Measurements from ENCODE around the gene PNISR. TPM values are rescaled to one million over a fixed set of nuclear protein-coding genes. Genes with fewer than 3 reads are reported as not detected.
A peak's percentile ranks its signal among the peaks of the same experiment; 100 is the strongest.

Gene PNISR
- total and polyA plus RNA-seq, 2 of the 13 experiments (the other 11 are each of a cell fraction or from before 2014, with no cell fraction given) = 43.0 to 48.0 TPM

DNA sequence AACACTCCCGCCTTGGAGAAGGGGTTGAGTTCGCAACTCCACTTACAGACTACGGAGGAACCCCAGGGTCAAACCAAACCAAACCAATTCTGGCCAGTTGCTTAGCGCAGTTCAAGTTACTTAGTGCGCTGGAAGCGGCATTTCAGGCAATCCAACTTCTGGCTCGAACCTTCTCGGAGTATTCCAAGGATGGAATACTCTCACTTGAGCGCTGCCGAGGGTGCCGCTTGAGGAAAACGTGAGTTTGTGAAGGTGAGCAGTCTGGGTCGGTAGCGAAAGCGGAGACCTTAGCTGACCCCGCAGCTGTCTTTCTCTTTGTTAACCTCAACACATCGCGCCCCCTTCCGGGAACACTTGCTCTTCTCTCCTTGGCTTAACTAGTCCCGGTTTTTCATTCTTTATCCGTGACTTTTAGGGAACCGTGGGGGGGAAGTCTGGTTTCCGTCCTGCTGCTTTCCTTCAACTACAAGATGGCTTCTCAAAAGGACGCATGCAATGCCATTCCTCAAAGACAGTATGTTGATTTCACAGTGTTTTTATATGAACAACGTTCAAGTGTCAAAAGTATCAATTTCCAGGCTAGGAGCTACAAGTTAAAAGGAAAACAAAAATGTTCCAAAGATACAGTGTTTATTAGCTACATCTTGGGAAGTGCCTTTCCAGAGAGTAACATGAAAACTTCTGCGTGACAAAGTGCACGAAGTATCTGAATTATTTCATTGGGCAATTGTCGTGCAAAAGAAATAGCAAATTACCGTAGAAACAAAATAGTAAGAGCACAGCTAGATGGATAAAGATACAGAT, 741 bp upstream of the PNISR start (continued):
- no peak for TF ChIP-seq PPARG (CRISPR knock-in tag; conservative IDR thresholded peaks at IDR 0.05)
- no peak for TF ChIP-seq BORCS8-MEF2B (CRISPR knock-in tag; IDR thresholded peaks at IDR 0.05)
- no peak for TF ChIP-seq BHLHE40 (IDR thresholded peaks at IDR 0.05; ENCODE audit: low read length)
- TF ChIP-seq TEAD2 (CRISPR knock-in tag; IDR thresholded peaks at IDR 0.05) = no peak
- no peak for TF ChIP-seq KLF16 (CRISPR knock-in tag; IDR thresholded peaks at IDR 0.05)
- TF ChIP-seq DPF2 (CRISPR knock-in tag; IDR thresholded peaks at IDR 0.05; ENCODE audit: borderline replicate concordance, low read depth) = no peak
- TF ChIP-seq MYC (CRISPR knock-in tag; IDR thresholded peaks at IDR 0.05; ENCODE audit: borderline replicate concordance) = 0 out of 2 replicates have a peak, but pooled peaks have one; percentile 8
- no peak for TF ChIP-seq SNAPC2 (CRISPR knock-in tag; IDR thresholded peaks at IDR 0.05)
- TF ChIP-seq SOX5 (CRISPR knock-in tag; IDR thresholded peaks at IDR 0.05; ENCODE audit: borderline replicate concordance) = peak; percentile 42; the same call in 1 of the 2 replicates
- no peak for TF ChIP-seq ZHX1 (CRISPR knock-in tag; IDR thresholded peaks at IDR 0.05; ENCODE audit: low read depth)
- TF ChIP-seq ZNF350 (CRISPR knock-in tag; IDR thresholded peaks at IDR 0.05; ENCODE audit: borderline replicate concordance, low read depth) = 0 out of 2 replicates have a peak, but pooled peaks have one; percentile 22
- TF ChIP-seq ZSCAN12 (CRISPR knock-in tag; IDR thresholded peaks at IDR 0.05) = no peak
- peak; percentile 55; the same call in 1 of the 2 replicates for TF ChIP-seq ETV5 (CRISPR knock-in tag; IDR thresholded peaks at IDR 0.05; ENCODE audit: borderline replicate concordance)
- peak; percentile 2; the same call in 1 of the 2 replicates for TF ChIP-seq CEBPG (CRISPR knock-in tag; IDR thresholded peaks at IDR 0.05)
- no peak for TF ChIP-seq NCOA2 (CRISPR knock-in tag; IDR thresholded peaks at IDR 0.05)
- no peak for TF ChIP-seq ZMAT3 (CRISPR knock-in tag; conservative IDR thresholded peaks at IDR 0.05)
- TF ChIP-seq HMGA1 (CRISPR knock-in tag; conservative IDR thresholded peaks at IDR 0.05) = no peak
- TF ChIP-seq KDM5A (IDR thresholded peaks at IDR 0.05; ENCODE audit: borderline replicate concordance, low read length) = 0 out of 2 replicates have a peak, but pooled peaks have one; percentile 19
- TF ChIP-seq ZKSCAN5 (CRISPR knock-in tag; IDR thresholded peaks at IDR 0.05) = no peak
- no peak for TF ChIP-seq ZNF468 (CRISPR knock-in tag; IDR thresholded peaks at IDR 0.05)
- no peak for TF ChIP-seq ZNF276 (CRISPR knock-in tag; IDR thresholded peaks at IDR 0.05; ENCODE audit: low read depth)
- peak; percentile 7; the same call in 1 of the 2 replicates for TF ChIP-seq SP140L (CRISPR knock-in tag; IDR thresholded peaks at IDR 0.05; ENCODE audit: borderline replicate concordance)
- TF ChIP-seq CBX2 (IDR thresholded peaks at IDR 0.05; ENCODE audit: low read depth, low read length) = no peak
- no peak for TF ChIP-seq CBX2 (CRISPR knock-in tag; IDR thresholded peaks at IDR 0.05; ENCODE audit: low read depth)
- no peak for TF ChIP-seq BCL6 (CRISPR knock-in tag; IDR thresholded peaks at IDR 0.05)

Data from HepG2 (cell line).